GM12878 (cell line): ENCODE data around the gene MXI1.

Experiments used
- FOXK2 ChIP-seq: fragments of 450-650 bp; IDR thresholded peaks from 2 replicates; pipeline ENCODE4 v1.6.1; 2017; ENCODE audit warnings: mild to moderate bottlenecking, moderate library complexity
- FOXM1 ChIP-seq: IDR thresholded peaks from 2 replicates; pipeline ENCODE4 v1.6.1; 2012; ENCODE audit warnings: low read depth, mild to moderate bottlenecking, inconsistent platforms, low read length, moderate library complexity
- GATAD2B ChIP-seq: fragments of 450-650 bp; conservative IDR thresholded peaks from 2 replicates; pipeline ENCODE4 v1.6.1; 2017; ENCODE audit warnings: low read depth, mild to moderate bottlenecking, moderate library complexity
- MXI1 ChIP-seq: fragments of 150-350 bp; IDR thresholded peaks from 2 replicates; pipeline ENCODE4 v1.6.1; 2011; ENCODE audit warnings: low read depth, mild to moderate bottlenecking, inconsistent platforms, low read length, improper control_type of control experiment
- NFYB ChIP-seq: IDR thresholded peaks from 2 replicates; pipeline ENCODE4 v1.6.1; 2011; ENCODE audit warnings: low read depth, mild to moderate bottlenecking, low read length, improper control_type of control experiment, moderate library complexity; ENCODE audit not compliant: insufficient read depth
- POLR2A ChIP-seq: IDR thresholded peaks from 2 replicates; pipeline ENCODE4 v1.6.1; 2011; ENCODE audit warnings: low read depth, mild to moderate bottlenecking, low read length
- POLR2AphosphoS5 ChIP-seq: IDR thresholded peaks from 2 replicates; pipeline ENCODE4 v1.6.1; 2011; ENCODE audit warnings: mild to moderate bottlenecking, low read length, inconsistent platforms
- SMAD1 ChIP-seq: fragments of 450-650 bp; IDR thresholded peaks from 2 replicates; pipeline ENCODE4 v1.6.1; 2018; ENCODE audit warnings: mild to moderate bottlenecking, low read depth; ENCODE audit not compliant: partially characterized antibody
- SUZ12 ChIP-seq: fragments of 200-600 bp; sonication (generic); IDR thresholded peaks from one replicate; pipeline ENCODE4 v1.6.1; 2018; ENCODE audit warnings: antibody characterized with exemption, mild to moderate bottlenecking; ENCODE audit not compliant: unreplicated experiment
- YY1 ChIP-seq: IDR thresholded peaks from 2 replicates; pipeline ENCODE4 v1.6.1; 2011; ENCODE audit warnings: low read depth, mild to moderate bottlenecking, low read length
- TF ChIP-seq, protein P1 (sequence below), 3 experiments: IDR thresholded peaks in 2 of 3; conservative IDR thresholded peaks in 1 of 3; 2 replicates each; pipeline ENCODE4 v1.5.1; 2011; ENCODE audit warnings: low read depth in 3 of 3, low read length in 3 of 3, mild to moderate bottlenecking in 3 of 3, control low read depth in 2 of 3, moderate library complexity in 2 of 3, inconsistent platforms in 1 of 3, mixed read lengths in 1 of 3; ENCODE audit not compliant: control insufficient read depth in 2 of 3, insufficient read depth in 1 of 3; ENCODE audit errors: extremely low read depth in 1 of 3

DNA sequence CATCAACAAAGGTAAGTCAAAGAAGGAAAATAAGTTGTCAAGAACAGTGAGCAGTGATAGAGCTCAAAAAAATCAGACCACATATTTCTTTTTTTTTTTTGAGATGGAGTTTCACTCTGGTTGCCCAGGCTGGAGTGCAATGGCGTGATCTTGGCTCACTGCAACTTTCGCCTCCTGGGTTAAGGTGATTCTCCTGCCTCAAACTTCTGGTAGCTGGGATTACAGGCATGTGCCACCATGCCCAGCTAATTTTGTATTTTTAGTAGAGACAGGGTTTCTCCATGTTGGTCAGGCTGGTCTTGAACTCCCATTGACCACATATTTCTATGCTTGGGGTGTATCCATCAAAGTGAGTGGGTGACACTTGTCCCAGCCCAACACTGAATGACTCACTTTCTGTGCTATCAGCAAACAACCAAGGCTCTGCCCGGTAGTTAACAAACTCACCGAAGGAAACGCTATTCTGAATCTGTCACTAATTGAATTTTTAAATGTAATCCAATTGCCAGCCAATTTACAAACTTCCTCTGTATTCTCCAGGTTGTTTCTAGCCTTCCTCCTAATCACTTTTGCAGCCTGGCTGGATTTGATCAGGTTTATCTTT lies 116.9 kb downstream of the MXI1 start:
- 0 out of 2 replicates have a peak, but pooled peaks have one; percentile 42 for TF ChIP-seq YY1
- no peak for TF ChIP-seq SMAD1
- no peak for TF ChIP-seq MXI1
- TF ChIP-seq, protein P1, sequence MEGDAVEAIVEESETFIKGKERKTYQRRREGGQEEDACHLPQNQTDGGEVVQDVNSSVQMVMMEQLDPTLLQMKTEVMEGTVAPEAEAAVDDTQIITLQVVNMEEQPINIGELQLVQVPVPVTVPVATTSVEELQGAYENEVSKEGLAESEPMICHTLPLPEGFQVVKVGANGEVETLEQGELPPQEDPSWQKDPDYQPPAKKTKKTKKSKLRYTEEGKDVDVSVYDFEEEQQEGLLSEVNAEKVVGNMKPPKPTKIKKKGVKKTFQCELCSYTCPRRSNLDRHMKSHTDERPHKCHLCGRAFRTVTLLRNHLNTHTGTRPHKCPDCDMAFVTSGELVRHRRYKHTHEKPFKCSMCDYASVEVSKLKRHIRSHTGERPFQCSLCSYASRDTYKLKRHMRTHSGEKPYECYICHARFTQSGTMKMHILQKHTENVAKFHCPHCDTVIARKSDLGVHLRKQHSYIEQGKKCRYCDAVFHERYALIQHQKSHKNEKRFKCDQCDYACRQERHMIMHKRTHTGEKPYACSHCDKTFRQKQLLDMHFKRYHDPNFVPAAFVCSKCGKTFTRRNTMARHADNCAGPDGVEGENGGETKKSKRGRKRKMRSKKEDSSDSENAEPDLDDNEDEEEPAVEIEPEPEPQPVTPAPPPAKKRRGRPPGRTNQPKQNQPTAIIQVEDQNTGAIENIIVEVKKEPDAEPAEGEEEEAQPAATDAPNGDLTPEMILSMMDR (IDR thresholded peaks at IDR 0.05 in 2 of 3, conservative IDR thresholded peaks at IDR 0.05 in 1 of 3; ENCODE audit: control insufficient read depth in 2 of 3, extremely low read depth in 1 of 3, insufficient read depth in 1 of 3, low read depth in 3 of 3, low read length in 3 of 3): no peak
- TF ChIP-seq FOXK2: no peak
- TF ChIP-seq POLR2A: no peak
- no peak for TF ChIP-seq POLR2AphosphoS5
- TF ChIP-seq FOXM1: no peak
- no peak for TF ChIP-seq SUZ12
- no peak for TF ChIP-seq GATAD2B
- no peak for TF ChIP-seq NFYB
